Activated CD8-positive, alpha-beta T cell treated with anti-CD3 and anti-CD28 coated beads, Interleukin-2, amount 10 ng/mL, durations not matched to agents 7 days and 5 days (primary cell): ENCODE data around the gene CSF2RB. TPM values are rescaled to one million over a fixed set of nuclear protein-coding genes. Genes with fewer than 3 reads are reported as not detected.

Experiments
- ATAC-seq: fragments of 150-1000 bp; cut with Tn5 transposase; one replicate; pipeline ENCODE4 v1.10.0; 2021; ENCODE audit warnings: moderate library complexity
- CTCF ChIA-PET: fragments of 350-600 bp; sonication (Branson Sonifier 250); formaldehyde crosslinking; loops from one replicate; lab custom pipeline; 2021; ENCODE audit warnings: antibody characterized with exemption; lab: Charles Lee
- POLR2A ChIA-PET: fragments of 350-600 bp; sonication (Branson Sonifier 250); formaldehyde crosslinking; loops from one replicate; lab custom pipeline; 2021; ENCODE audit warnings: antibody characterized with exemption; lab: Charles Lee
- DNase-seq: peaks from one replicate; pipeline ENCODE4 v3.0.0-alpha.2; 2020
- H3K27ac Mint-ChIP-seq: one replicate; pipeline ENCODE4 v1.8.0; 2021; ENCODE audit warnings: mild to moderate bottlenecking, mixed read lengths
- H3K27me3 Mint-ChIP-seq: one replicate; pipeline ENCODE4 v1.8.0; 2021; ENCODE audit warnings: low read depth, mixed read lengths
- H3K36me3 Mint-ChIP-seq: one replicate; pipeline ENCODE4 v1.8.0; 2021; ENCODE audit warnings: low read depth, mixed read lengths
- H3K4me1 Mint-ChIP-seq: one replicate; pipeline ENCODE4 v1.8.0; 2021; ENCODE audit warnings: low read depth, mixed read lengths
- H3K4me3 Mint-ChIP-seq: one replicate; pipeline ENCODE4 v1.8.0; 2021; ENCODE audit warnings: mild to moderate bottlenecking, mixed read lengths
- H3K9me3 Mint-ChIP-seq: one replicate; pipeline ENCODE4 v1.8.0; 2022; ENCODE audit warnings: mixed read lengths; ENCODE audit not compliant: insufficient read depth
- total RNA-seq, 2 experiments: library from RNA; stranded (reverse); gene quantifications; one replicate each; pipeline ENCODE4 v1.2.3, GENCODE V29; 2021

The CSF2RB gene
- total RNA-seq, 2 experiments from 2014 or later, result 1.4 TPM

- Mint-ChIP-seq H3K9me3 (peaks cover 7% of the 10 kb centered on the region), H3K27me3 (peaks cover 5% of the 10 kb centered on the region), H3K4me1 (no peaks in the 10 kb centered on the region), H3K27ac (no peak overlapping the region), H3K36me3 (no peaks in the 10 kb centered on the region), H3K4me3 (no peak overlapping the region)
- POLR2A ChIA-PET, result no interaction called here
- DNase-seq (no peak), ATAC-seq (no peak)
- CTCF ChIA-PET, result interaction anchor here (1.3 kb wide), 1 partner anchor 22 kb away, joined by 5 read pairs; no protein-coding TSS in a partner anchor
Measured at GRCh38 chr22:36955691-36956090, 42.3 kb downstream of the CSF2RB start.

GRCh38 chr22:36958366-36958765 lies 44.9 kb downstream of the CSF2RB start:
- CTCF ChIA-PET, result interaction anchor here (3.2 kb wide), 1 partner anchor 19 kb away, joined by 12 read pairs; no protein-coding TSS in a partner anchor
- no peak for DNase-seq
- peaks cover 18% of the 10 kb centered on the region for H3K27me3 Mint-ChIP-seq

GRCh38 chr22:36961626-36962025 lies 48.2 kb downstream of the CSF2RB start:
- POLR2A ChIA-PET, result no interaction called here
- H3K27me3 Mint-ChIP-seq, result peaks cover 16% of the 10 kb centered on the region
- H3K27ac Mint-ChIP-seq, result no peak overlapping the region
- peaks cover 4% of the 10 kb centered on the region for H3K9me3 Mint-ChIP-seq
- CTCF ChIA-PET, result no interaction called here
- DNase-seq (no peak), ATAC-seq (no peak)
- peaks cover 3% of the 10 kb centered on the region for H3K4me1 Mint-ChIP-seq
- no peaks in the 10 kb centered on the region for H3K36me3 Mint-ChIP-seq
- no peak overlapping the region for H3K4me3 Mint-ChIP-seq

More at GRCh38 chr22:36958366-36958765, 44.9 kb downstream of the CSF2RB start:
- Mint-ChIP-seq H3K9me3 (peaks cover 7% of the 10 kb centered on the region), H3K4me1 (no peaks in the 10 kb centered on the region), H3K36me3 (no peaks in the 10 kb centered on the region), H3K4me3 (no peak overlapping the region), H3K27ac (no peak overlapping the region)
- no peak for ATAC-seq
- POLR2A ChIA-PET, result no interaction called here

- H3K9me3 Mint-ChIP-seq, result no peaks in the 10 kb centered on the region
- peaks cover 16% of the 10 kb centered on the region for H3K27me3 Mint-ChIP-seq
- DNase-seq, result no peak
- ChIA-PET POLR2A (no interaction called here), CTCF (no interaction called here)
- H3K36me3 Mint-ChIP-seq, result no peaks in the 10 kb centered on the region
- no peak overlapping the region for H3K4me3 Mint-ChIP-seq
- no peak overlapping the region for H3K27ac Mint-ChIP-seq
- H3K4me1 Mint-ChIP-seq, result peaks cover 3% of the 10 kb centered on the region
- no peak for ATAC-seq
Measured at GRCh38 chr22:36963302-36963701, 49.9 kb downstream of the CSF2RB start.

GRCh38 chr22:36964106-36964505 lies 50.7 kb downstream of the CSF2RB start:
- Mint-ChIP-seq H3K4me3 (no peak overlapping the region), H3K27ac (no peak overlapping the region), H3K27me3 (peaks cover 16% of the 10 kb centered on the region), H3K36me3 (no peaks in the 10 kb centered on the region), H3K4me1 (peaks cover 3% of the 10 kb centered on the region), H3K9me3 (no peaks in the 10 kb centered on the region)
- DNase-seq, result no peak
- ChIA-PET CTCF (interaction anchor here (0.8 to 5.7 kb wide), 3 partner anchors 12 to 108 kb away, joined by 3 to 43 read pairs (median 5); no protein-coding TSS in a partner anchor), POLR2A (no interaction called here)
- ATAC-seq, result no peak

GRCh38 chr22:36965696-36966095 lies 52.3 kb downstream of the CSF2RB start:
- Mint-ChIP-seq H3K4me3 (no peak overlapping the region), H3K9me3 (no peaks in the 10 kb centered on the region), H3K27ac (no peak overlapping the region), H3K36me3 (no peaks in the 10 kb centered on the region), H3K27me3 (peaks cover 15% of the 10 kb centered on the region), H3K4me1 (peaks cover 3% of the 10 kb centered on the region)
- no peak for DNase-seq
- POLR2A ChIA-PET, result no interaction called here
- no peak for ATAC-seq
- CTCF ChIA-PET, result interaction anchor here (1.4 to 5.7 kb wide), 2 partner anchors 11 to 21 kb away, joined by 5 to 43 read pairs; no protein-coding TSS in a partner anchor

GRCh38 chr22:36966851-36967540 lies 53.6 kb downstream of the CSF2RB start:
- CTCF ChIA-PET, result interaction anchor here (5.7 kb wide), 1 partner anchor 10 kb away, joined by 43 read pairs; no protein-coding TSS in a partner anchor
- H3K27me3 Mint-ChIP-seq, result peaks cover 4% of the 10 kb centered on the region
- DNase-seq, result no peak

GRCh38 chr22:36968249-36968964 lies 55.0 kb downstream of the CSF2RB start:
- ChIA-PET CTCF (interaction anchor here (0.7 to 5.7 kb wide), 4 partner anchors 8 to 423 kb away, joined by 3 to 43 read pairs (median 11); no protein-coding TSS in a partner anchor), POLR2A (no interaction called here)
- H3K27ac Mint-ChIP-seq, result no peak overlapping the region
- no peaks in the 10 kb centered on the region for H3K36me3 Mint-ChIP-seq
- peaks cover 3% of the 10 kb centered on the region for H3K4me1 Mint-ChIP-seq
- no peak for DNase-seq
- no peak for ATAC-seq
- H3K4me3 Mint-ChIP-seq, result no peak overlapping the region
- H3K9me3 Mint-ChIP-seq, result no peaks in the 10 kb centered on the region
- peaks cover 2% of the 10 kb centered on the region for H3K27me3 Mint-ChIP-seq

More at GRCh38 chr22:36966851-36967540, 53.6 kb downstream of the CSF2RB start:
- H3K36me3 Mint-ChIP-seq, result no peaks in the 10 kb centered on the region
- H3K9me3 Mint-ChIP-seq, result no peaks in the 10 kb centered on the region
- no peak overlapping the region for H3K27ac Mint-ChIP-seq
- peaks cover 3% of the 10 kb centered on the region for H3K4me1 Mint-ChIP-seq
- no peak overlapping the region for H3K4me3 Mint-ChIP-seq
- ATAC-seq, result no peak
- POLR2A ChIA-PET, result interaction anchor here (1.0 kb wide), 1 partner anchor 11 kb away, joined by 3 read pairs; no protein-coding TSS in a partner anchor

GRCh38 chr22:36971341-36972125 lies 58.1 kb downstream of the CSF2RB start:
- ChIA-PET CTCF (interaction anchor here (1.0 to 1.3 kb wide), 4 partner anchors 98 to 215 kb away, joined by 3 to 5 read pairs (median 3); partner anchors contain the start of gene IFT27), POLR2A (no interaction called here)
- H3K4me3 Mint-ChIP-seq, result no peak overlapping the region
- H3K27me3 Mint-ChIP-seq, result peaks cover 2% of the 10 kb centered on the region
- H3K36me3 Mint-ChIP-seq, result no peaks in the 10 kb centered on the region
- ATAC-seq (no peak), DNase-seq (no peak)
- H3K27ac Mint-ChIP-seq, result no peak overlapping the region
- no peaks in the 10 kb centered on the region for H3K9me3 Mint-ChIP-seq
- H3K4me1 Mint-ChIP-seq, result peaks cover 1% of the 10 kb centered on the region

- POLR2A ChIA-PET, result interaction anchor here (0.6 to 1.4 kb wide), 2 partner anchors 195 to 200 kb away, joined by 3 to 4 read pairs; partner anchors contain the start of gene IFT27
- Mint-ChIP-seq H3K27me3 (no peaks in the 10 kb centered on the region), H3K27ac (no peak overlapping the region), H3K4me3 (no peak overlapping the region), H3K36me3 (no peaks in the 10 kb centered on the region), H3K9me3 (no peaks in the 10 kb centered on the region), H3K4me1 (peaks cover 20% of the 10 kb centered on the region)
- ATAC-seq (no peak), DNase-seq (no peak)
- CTCF ChIA-PET, result interaction anchor here (0.7 to 10.1 kb wide), 23 partner anchors 10 to 284 kb away, joined by 3 to 150 read pairs (median 5); partner anchors contain the start of genes IFT27 and NCF4
Measured at GRCh38 chr22:36976606-36977005, 63.2 kb downstream of the CSF2RB start.

GRCh38 chr22:36977401-36977861 lies 64.0 kb downstream of the CSF2RB start:
- ChIA-PET POLR2A (interaction anchor here (0.6 to 1.4 kb wide), 5 partner anchors 11 to 301 kb away, joined by 3 to 4 read pairs (median 3); partner anchors contain the start of gene IFT27), CTCF (interaction anchor here (0.6 to 10.1 kb wide), 39 partner anchors 11 to 283 kb away, joined by 3 to 150 read pairs (median 5); partner anchors contain the start of genes IFT27, NCF4 and TST)
- Mint-ChIP-seq H3K27ac (peak overlapping the region; percentile 92), H3K4me1 (peaks cover 20% of the 10 kb centered on the region), H3K27me3 (peaks cover 2% of the 10 kb centered on the region), H3K4me3 (peak overlapping the region; percentile 85), H3K9me3 (no peaks in the 10 kb centered on the region), H3K36me3 (no peaks in the 10 kb centered on the region)
- ATAC-seq, result peak; percentile 92
- peak; percentile 84 for DNase-seq
